SK-N-SH (cell line): ENCODE data around the gene LSM2.

Experiments
- CTCF ChIP-seq: fragments of 200-600 bp; sonication (generic); IDR thresholded peaks from 2 replicates; pipeline ENCODE4 v1.6.1; 2017; ENCODE audit warnings: antibody characterized with exemption, mild to moderate bottlenecking, moderate library complexity
- NRF1 ChIP-seq: IDR thresholded peaks from 2 replicates; pipeline ENCODE4 v1.6.1; 2012; ENCODE audit warnings: low read depth, mild to moderate bottlenecking, low read length
- REST ChIP-seq: IDR thresholded peaks from 2 replicates; pipeline ENCODE4 v1.6.1; 2012; ENCODE audit warnings: mild to moderate bottlenecking, low read depth, low read length, moderate library complexity
- TAF1 ChIP-seq: IDR thresholded peaks from 2 replicates; pipeline ENCODE4 v1.6.1; 2012; ENCODE audit warnings: low read depth, mild to moderate bottlenecking, low read length, moderate library complexity, borderline replicate concordance
- TEAD4 ChIP-seq: IDR thresholded peaks from 2 replicates; pipeline ENCODE4 v1.4.0; 2012; ENCODE audit warnings: mild to moderate bottlenecking, borderline replicate concordance; ENCODE audit not compliant: insufficient read depth

GRCh38 chr6:31781244-31782125 is 25.3 kb downstream of the LSM2 start:
- no peak for TF ChIP-seq CTCF
- TF ChIP-seq REST: no peak
- TF ChIP-seq NRF1: no peak
- no peak for TF ChIP-seq TAF1
- no peak for TF ChIP-seq TEAD4
